Vagina (tissue), 2 donors: Measurements from ENCODE around the gene ARHGEF35.

Source experiments
- CTCF ChIP-seq, 3 experiments: fragments of 450-650 bp in 2 of 3; fragments of 200-600 bp in 1 of 3; sonication (generic) in 1 of 3; IDR thresholded peaks; one replicate each; pipeline ENCODE4 v1.5.1; 2017 to 2019; ENCODE audit warnings: antibody characterized with exemption in 3 of 3, mild to moderate bottlenecking in 2 of 3, moderate library complexity in 2 of 3
- POLR2A ChIP-seq, 2 donors: fragments of 450-650 bp; IDR thresholded peaks; one replicate each; pipeline ENCODE4 v1.6.1; 2017; ENCODE audit warnings: antibody characterized with exemption in 2 of 2, mild to moderate bottlenecking in 2 of 2, moderate library complexity in 2 of 2

GRCh38 chr7:144164784-144165183, 30.8 kb downstream of the ARHGEF35 start:
- no peak for TF ChIP-seq POLR2A (IDR thresholded peaks at IDR 0.05)
- no peak for TF ChIP-seq CTCF (IDR thresholded peaks at IDR 0.05)
